Activated CD4-positive, alpha-beta memory T cell treated with anti-CD3 and anti-CD28 coated beads, Interleukin-2, amount 10 ng/mL, durations not matched to agents 7 days and 5 days (primary cell): ENCODE measurements around the gene JUND. TPM values are rescaled to one million over a fixed set of nuclear protein-coding genes. Genes with fewer than 3 reads are reported as not detected.
"Not testable (repeated sequence)": the region's sequence is repeated elsewhere in the genome, so short reads cannot be mapped to it uniquely, and the experiment has no call there.

Experiments
- CTCF ChIA-PET: fragments of 350-600 bp; sonication (Branson Sonifier 250); formaldehyde crosslinking; loops from one replicate; lab custom pipeline; 2021; ENCODE audit warnings: antibody characterized with exemption, inconsistent platforms; lab: Charles Lee
- POLR2A ChIA-PET: fragments of 350-600 bp; sonication (Branson Sonifier 250); formaldehyde crosslinking; loops from one replicate; lab custom pipeline; 2021; ENCODE audit warnings: antibody characterized with exemption; lab: Charles Lee
- DNase-seq: peaks from one replicate; pipeline ENCODE4 v3.0.0-alpha.2; 2020
- H3K27ac Mint-ChIP-seq: one replicate; pipeline ENCODE4 v1.8.0; 2021; ENCODE audit warnings: mild to moderate bottlenecking, mixed read lengths
- H3K27me3 Mint-ChIP-seq: one replicate; pipeline ENCODE4 v1.8.0; 2021; ENCODE audit warnings: mixed read lengths
- H3K36me3 Mint-ChIP-seq: one replicate; pipeline ENCODE4 v1.8.0; 2021; ENCODE audit warnings: low read depth, mixed read lengths
- H3K4me1 Mint-ChIP-seq: one replicate; pipeline ENCODE4 v1.8.0; 2021; ENCODE audit warnings: mixed read lengths
- H3K4me3 Mint-ChIP-seq: one replicate; pipeline ENCODE4 v1.8.0; 2021; ENCODE audit warnings: mild to moderate bottlenecking, mixed read lengths
- H3K9me3 Mint-ChIP-seq: one replicate; pipeline ENCODE4 v1.8.0; 2021; ENCODE audit warnings: mixed read lengths
- total RNA-seq, 2 experiments: library from RNA; stranded (reverse); gene quantifications; one replicate each; pipeline ENCODE4 v1.2.3, GENCODE V29; 2021

The JUND gene
- total RNA-seq, result 100 to 1,000 TPM; 390 to 402 TPM

DNA sequence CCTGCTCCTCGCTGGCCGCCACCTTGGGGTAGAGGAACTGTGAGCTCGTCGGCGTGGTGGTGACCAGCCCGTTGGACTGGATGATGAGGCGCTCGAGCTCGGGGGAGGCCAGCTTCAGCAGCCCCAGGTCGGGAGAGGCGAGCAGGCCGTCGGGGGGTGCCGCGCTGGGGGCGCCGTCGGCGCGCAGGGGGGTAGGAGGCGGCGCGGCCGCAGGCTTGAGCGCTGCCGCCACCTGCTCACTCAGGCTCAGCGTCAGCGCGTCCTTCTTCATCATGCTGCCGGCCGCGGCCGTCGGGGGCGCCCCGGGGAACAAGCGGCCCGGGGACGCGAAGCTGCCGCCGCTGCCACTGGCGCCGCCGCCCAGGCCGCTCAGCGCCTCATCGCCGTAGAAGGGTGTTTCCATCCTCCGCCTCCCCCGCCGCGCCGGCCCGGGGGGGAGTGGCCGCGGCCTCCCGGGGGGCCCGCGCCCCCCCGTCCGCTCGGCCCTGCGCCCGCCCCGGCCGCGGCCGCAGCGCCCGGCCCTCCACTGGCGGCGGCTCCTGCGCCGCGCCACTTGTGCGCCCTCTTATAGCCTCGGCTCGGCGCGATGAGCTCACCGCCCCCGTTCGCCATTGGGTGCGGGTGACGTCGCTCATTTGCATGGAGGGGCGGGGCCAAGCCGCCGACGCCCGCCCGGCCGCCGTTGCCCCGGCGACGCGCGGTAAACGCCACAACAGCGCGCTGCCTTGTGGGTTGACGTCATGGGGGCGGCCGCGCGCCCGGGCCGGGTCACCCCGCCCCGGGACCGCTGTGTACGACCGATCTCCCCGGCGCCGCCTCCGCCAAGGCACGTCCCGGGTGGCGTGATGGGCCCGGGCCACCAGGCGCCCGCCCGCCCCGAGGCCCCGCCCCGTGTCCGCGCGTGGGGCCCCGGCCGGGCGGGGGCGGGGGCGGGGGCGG, at the start of gene JUND:
JUND (minus strand) TSS at position 541 of the 939 bp plus-strand sequence; CDS start at position 403, 138 bp downstream.
- H3K36me3 Mint-ChIP-seq, result peaks cover 36% of the 10 kb centered on the region

DNA sequence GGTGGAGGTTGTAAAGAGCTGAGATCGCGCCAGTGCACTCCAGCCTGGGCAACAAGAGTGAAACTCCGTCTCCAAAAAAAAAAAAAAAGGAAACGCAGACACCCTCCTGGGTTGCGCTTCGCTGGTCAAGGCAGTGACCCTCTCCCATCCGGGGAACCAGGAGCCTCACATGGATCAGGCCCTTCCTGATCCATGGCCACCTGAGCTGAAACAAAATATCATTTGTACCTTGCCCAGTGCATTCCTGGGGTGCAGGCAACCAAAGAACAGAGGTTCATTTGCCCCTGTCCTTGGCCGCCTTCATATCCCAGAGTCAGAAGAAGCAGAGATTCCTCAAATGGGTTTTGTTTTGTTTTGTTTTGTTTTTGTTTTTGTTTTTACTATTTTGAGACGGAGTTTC, 49.4 kb upstream of the JUND start:
- Mint-ChIP-seq H3K4me3 (no peak overlapping the region), H3K27me3 (no peaks in the 10 kb centered on the region), H3K9me3 (no peaks in the 10 kb centered on the region), H3K27ac (no peak overlapping the region), H3K36me3 (no peaks in the 10 kb centered on the region), H3K4me1 (peaks cover 14% of the 10 kb centered on the region)
- DNase-seq, result no peak
- ChIA-PET CTCF (interaction anchor here (0.7 to 7.8 kb wide), 5 partner anchors 8 to 53 kb away, joined by 3 to 263 read pairs (median 9); partner anchors contain the start of genes JUND and LSM4), POLR2A (interaction anchor here (1.0 to 25.3 kb wide), 2 partner anchors 9 to 50 kb away, joined by 5 to 1184 read pairs; partner anchors contain the start of genes IQCN and JUND)

More for the DNA sequence above, at the start of gene JUND:
- ChIA-PET POLR2A (interaction anchor here (0.6 to 15.1 kb wide), 36 partner anchors 9 to 771 kb away, joined by 3 to 1184 read pairs (median 4); partner anchors contain the start of genes ELL, FCHO1, LSM4 and MPV17L2), CTCF (interaction anchor here (0.5 to 7.6 kb wide), 17 partner anchors 9 to 1319 kb away, joined by 3 to 393 read pairs (median 5); partner anchors contain the start of genes GDF15, HAUS8, LSM4 and MPV17L2)
- Mint-ChIP-seq H3K27me3 (no peaks in the 10 kb centered on the region), H3K4me3 (peak within 1 kb of the TSS; percentile 98), H3K27ac (peak within 1 kb of the TSS; percentile 95), H3K9me3 (peaks cover 2% of the 10 kb centered on the region), H3K4me1 (peaks cover 50% of the 10 kb centered on the region)
- DNase-seq, result peak; percentile 99

DNA sequence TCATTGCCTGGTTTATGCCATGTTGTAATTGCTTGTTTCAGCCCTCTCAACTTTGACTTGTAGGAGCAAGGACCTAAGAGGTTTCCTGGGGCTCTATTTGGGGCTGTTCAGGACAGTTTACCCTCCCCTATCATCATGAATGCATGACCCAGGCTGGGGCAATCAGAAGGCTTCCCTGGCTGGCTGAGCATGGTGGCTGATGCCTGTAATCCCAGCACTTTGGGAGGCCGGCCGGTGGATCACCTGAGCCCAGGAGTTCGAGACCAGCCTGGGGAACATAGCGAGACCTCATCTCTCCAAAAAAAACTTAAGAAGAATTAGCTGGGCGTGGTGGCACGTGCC, 47.6 kb upstream of the JUND start:
- H3K4me3 Mint-ChIP-seq, result no peak overlapping the region

DNA sequence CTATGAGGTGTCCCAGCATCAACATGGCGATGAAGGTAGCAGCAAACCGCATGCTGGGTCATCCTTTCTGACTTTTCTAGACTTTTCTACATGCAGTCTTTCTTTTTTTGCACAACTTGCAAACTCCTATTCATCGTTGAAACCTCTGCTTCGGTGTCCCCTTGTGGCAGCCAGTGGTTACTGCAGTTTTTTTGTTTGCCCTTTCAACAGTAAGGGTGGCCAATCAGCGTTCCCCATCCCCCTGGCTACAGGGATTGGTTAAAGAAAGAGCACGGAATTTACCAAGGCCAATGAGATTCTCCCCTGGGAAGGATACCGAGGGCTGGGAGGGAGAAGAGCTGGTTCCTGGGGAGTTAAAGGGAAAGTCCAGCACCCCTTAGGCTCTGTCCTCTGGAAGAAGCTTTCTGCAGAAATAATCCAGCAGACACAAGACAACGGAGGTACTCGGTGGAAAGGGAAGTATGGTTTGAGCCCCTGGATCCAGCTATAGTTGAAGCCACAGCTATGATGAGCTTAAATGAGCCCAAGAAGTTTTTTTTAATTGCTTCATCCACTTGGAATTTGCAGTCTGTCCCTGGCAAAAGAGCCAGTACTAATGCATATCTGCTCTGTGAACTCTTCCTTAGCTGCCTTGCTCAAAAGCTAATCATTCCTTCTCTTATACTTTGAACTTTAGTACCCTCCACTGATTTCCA, 47.1 kb upstream of the JUND start:
- peak overlapping the region; percentile 47 for H3K4me3 Mint-ChIP-seq
- peaks cover 22% of the 10 kb centered on the region for H3K4me1 Mint-ChIP-seq
- H3K36me3 Mint-ChIP-seq, result no peaks in the 10 kb centered on the region
- H3K27me3 Mint-ChIP-seq, result no peaks in the 10 kb centered on the region
- H3K27ac Mint-ChIP-seq, result peak overlapping the region; percentile 48
- no peaks in the 10 kb centered on the region for H3K9me3 Mint-ChIP-seq
- POLR2A ChIA-PET, result interaction anchor here (0.7 to 25.3 kb wide), 10 partner anchors 9 to 93 kb away, joined by 3 to 1184 read pairs (median 4); partner anchors contain the start of genes IQCN and JUND
- peak; percentile 92 for DNase-seq
- CTCF ChIA-PET, result interaction anchor here (0.6 to 7.8 kb wide), 44 partner anchors 8 to 1532 kb away, joined by 3 to 263 read pairs (median 4); partner anchors contain the start of genes GDF15, IQCN, JUND and RAB3A

More for the DNA sequence above, 47.6 kb upstream of the JUND start:
- CTCF ChIA-PET, result interaction anchor here (0.6 to 7.8 kb wide), 42 partner anchors 9 to 449 kb away, joined by 3 to 263 read pairs (median 4); partner anchors contain the start of genes GDF15, IQCN, JUND and RAB3A
- no peak for DNase-seq
- no peaks in the 10 kb centered on the region for H3K9me3 Mint-ChIP-seq
- no peaks in the 10 kb centered on the region for H3K27me3 Mint-ChIP-seq
- POLR2A ChIA-PET, result interaction anchor here (0.8 to 25.3 kb wide), 8 partner anchors 11 to 94 kb away, joined by 3 to 1184 read pairs (median 6); partner anchors contain the start of genes IQCN and JUND
- peaks cover 17% of the 10 kb centered on the region for H3K4me1 Mint-ChIP-seq
- H3K36me3 Mint-ChIP-seq, result no peaks in the 10 kb centered on the region
- no peak overlapping the region for H3K27ac Mint-ChIP-seq

DNA sequence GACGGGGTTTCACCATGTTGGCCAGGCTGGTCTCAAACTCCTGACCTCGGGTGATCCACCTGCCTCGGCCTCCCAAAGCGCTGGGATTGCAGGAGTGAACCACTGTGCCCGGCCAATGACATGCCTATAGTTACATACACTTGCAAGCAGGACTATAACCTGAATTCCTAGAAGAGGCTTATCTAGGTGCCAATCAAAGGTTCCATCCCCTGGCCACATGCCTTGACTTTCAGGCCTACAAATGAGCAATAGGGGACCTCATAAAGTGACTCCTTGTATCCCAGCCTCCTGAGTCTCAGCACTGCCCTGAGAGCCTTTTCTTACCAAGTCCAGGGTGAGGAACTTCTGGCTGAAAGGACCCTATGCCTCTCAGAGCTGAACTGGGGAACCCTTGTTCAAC, 45.4 kb upstream of the JUND start:
- Mint-ChIP-seq H3K36me3 (peaks cover 9% of the 10 kb centered on the region), H3K4me1 (peaks cover 32% of the 10 kb centered on the region), H3K4me3 (no peak overlapping the region), H3K9me3 (no peaks in the 10 kb centered on the region), H3K27ac (no peak overlapping the region), H3K27me3 (no peaks in the 10 kb centered on the region)
- CTCF ChIA-PET, result interaction anchor here (0.7 to 7.8 kb wide), 8 partner anchors 11 to 198 kb away, joined by 3 to 263 read pairs (median 17); partner anchors contain the start of genes IQCN and JUND
- POLR2A ChIA-PET, result interaction anchor here (2.4 to 25.3 kb wide), 3 partner anchors 9 to 46 kb away, joined by 10 to 1184 read pairs (median 10); partner anchors contain the start of genes IQCN and JUND
- DNase-seq, result no peak

DNA sequence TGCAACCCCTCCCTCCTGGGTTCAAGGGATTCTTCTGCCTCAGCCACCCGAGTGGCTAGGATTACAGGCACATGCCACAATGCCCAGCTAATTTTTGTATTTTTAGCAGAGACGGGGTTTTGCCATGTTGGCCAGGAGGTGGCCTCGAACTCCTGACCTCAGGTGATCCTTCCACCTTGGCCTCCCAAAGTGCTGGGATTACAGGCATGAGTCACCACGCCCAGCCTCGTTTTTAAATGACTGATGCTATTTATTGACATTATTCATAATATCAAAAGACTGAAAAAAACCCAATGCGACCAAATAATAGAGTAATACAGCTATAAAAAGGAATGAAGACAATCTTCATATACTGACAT, 42.9 kb upstream of the JUND start:
- H3K4me3 Mint-ChIP-seq, H3K27me3 Mint-ChIP-seq, H3K9me3 Mint-ChIP-seq, DNase-seq: not testable (repeated sequence)
- H3K36me3 Mint-ChIP-seq, result peaks cover 31% of the 10 kb centered on the region
- ChIA-PET POLR2A (interaction anchor here (25.3 kb wide), 1 partner anchor 44 kb away, joined by 1184 read pairs; the partner anchor contains the start of genes IQCN and JUND), CTCF (interaction anchor here (0.6 to 7.8 kb wide), 3 partner anchors 19 to 53 kb away, joined by 3 to 263 read pairs (median 4); partner anchors contain the start of gene JUND)
- peak overlapping the region; percentile 96 for H3K27ac Mint-ChIP-seq
- peaks cover 53% of the 10 kb centered on the region for H3K4me1 Mint-ChIP-seq

DNA sequence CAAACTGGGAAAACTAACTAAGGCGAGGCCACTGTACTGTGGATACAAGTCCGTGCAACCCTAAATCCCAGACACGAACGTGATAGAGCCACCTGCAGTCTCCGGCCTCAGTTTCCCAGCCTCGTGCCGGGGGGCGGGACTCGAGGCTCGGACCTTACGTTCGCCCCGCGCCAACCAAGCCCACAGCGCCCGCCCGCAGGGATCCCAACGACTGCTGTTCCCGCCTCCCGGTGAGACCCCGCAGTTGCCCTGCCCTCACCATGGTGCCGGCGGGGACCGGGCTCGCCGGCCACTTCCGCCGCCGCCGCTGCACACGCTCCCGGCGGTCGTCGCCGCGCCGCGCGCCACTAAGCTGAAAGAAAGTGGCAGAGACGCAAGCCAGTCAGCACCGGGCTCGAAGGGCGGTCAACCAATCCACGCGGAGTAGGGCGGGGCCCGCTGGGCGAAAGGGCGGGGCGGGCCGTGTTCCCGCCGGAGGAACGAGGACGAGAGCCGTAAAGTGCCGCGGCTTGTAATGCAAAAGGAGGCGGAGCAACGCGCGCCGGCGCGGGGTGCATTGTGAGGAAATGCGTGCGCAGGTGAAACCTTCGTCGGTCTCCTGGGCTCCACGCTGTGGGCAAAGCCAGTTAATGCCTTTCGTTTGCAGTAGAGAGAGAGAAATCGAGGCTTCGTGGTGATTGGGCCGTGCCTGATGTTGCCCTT, 41.5 kb upstream of the JUND start, which contains the start of gene LSM4:
LSM4 (minus strand) TSS at position 318 of the 702 bp plus-strand sequence; CDS start at position 262, 56 bp downstream.
- no peaks in the 10 kb centered on the region for H3K9me3 Mint-ChIP-seq
- CTCF ChIA-PET, result interaction anchor here (0.6 to 13.8 kb wide), 17 partner anchors 9 to 171 kb away, joined by 3 to 393 read pairs (median 5); partner anchors contain the start of genes JUND, MPV17L2, RAB3A and SSBP4
- H3K4me3 Mint-ChIP-seq, result peak within 1 kb of the TSS; percentile 91
- DNase-seq, result peak; percentile 100
- H3K36me3 Mint-ChIP-seq, result peaks cover 38% of the 10 kb centered on the region
- peaks cover 54% of the 10 kb centered on the region for H3K4me1 Mint-ChIP-seq
- peak within 1 kb of the TSS; percentile 96 for H3K27ac Mint-ChIP-seq
- POLR2A ChIA-PET, result interaction anchor here (0.8 to 25.3 kb wide), 15 partner anchors 16 to 249 kb away, joined by 3 to 1184 read pairs (median 7); partner anchors contain the start of genes IQCN, JUND, MPV17L2 and RAB3A
- H3K27me3 Mint-ChIP-seq, result no peaks in the 10 kb centered on the region

DNA sequence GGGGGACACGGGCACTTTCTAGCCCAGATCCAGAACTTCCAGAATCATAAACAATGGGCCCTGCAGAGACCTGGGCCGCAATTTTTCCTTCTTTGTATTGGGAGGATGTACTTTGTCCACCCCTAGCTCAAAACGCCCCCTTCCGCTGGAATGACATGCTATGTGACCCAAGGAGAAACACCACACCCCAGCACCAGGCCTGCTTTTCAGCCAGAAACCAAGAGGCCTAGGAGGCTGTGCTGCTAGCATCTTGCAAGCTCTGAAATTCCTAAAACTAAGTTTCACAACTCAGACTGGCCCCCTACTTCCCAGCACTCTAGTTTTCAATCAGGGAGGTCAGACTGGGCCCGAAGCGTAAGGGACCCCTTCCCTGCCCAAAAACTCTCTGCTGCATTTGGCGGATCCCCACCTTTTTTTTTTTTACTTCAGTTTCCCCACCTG, 40.9 kb upstream of the JUND start:
- peak; percentile 65 for DNase-seq
- CTCF ChIA-PET, result interaction anchor here (0.6 to 13.8 kb wide), 20 partner anchors 10 to 170 kb away, joined by 3 to 393 read pairs (median 5); partner anchors contain the start of genes IQCN, JUND, MPV17L2 and RAB3A
- no peaks in the 10 kb centered on the region for H3K9me3 Mint-ChIP-seq
- peaks cover 42% of the 10 kb centered on the region for H3K36me3 Mint-ChIP-seq
- H3K27me3 Mint-ChIP-seq, result no peaks in the 10 kb centered on the region
- H3K4me1 Mint-ChIP-seq, result peaks cover 60% of the 10 kb centered on the region
- POLR2A ChIA-PET, result interaction anchor here (0.9 to 25.3 kb wide), 16 partner anchors 9 to 1013 kb away, joined by 3 to 1184 read pairs (median 6); partner anchors contain the start of genes DDA1, IQCN, JUND and MPV17L2
- H3K27ac Mint-ChIP-seq, result peak overlapping the region; percentile 96
- H3K4me3 Mint-ChIP-seq, result peak overlapping the region; percentile 91

DNA sequence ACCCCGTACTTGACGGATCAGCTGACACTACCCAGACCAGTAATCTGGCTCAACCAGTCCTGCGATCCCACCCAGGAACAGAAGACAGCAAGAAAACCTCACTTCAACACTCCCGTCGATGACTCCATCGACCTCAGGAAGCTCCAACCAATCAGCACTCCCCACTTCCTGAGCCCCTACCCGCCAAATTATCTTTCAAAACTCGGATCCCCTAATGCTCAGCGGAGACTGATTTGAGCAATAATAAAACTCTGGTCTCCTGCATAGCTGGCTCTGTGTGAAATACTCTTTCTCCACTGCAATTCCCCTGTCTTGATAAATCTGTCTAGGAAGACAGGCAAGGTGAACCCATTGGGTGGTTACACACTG, 40.3 kb upstream of the JUND start:
- Mint-ChIP-seq H3K27me3 (no peaks in the 10 kb centered on the region), H3K36me3 (peaks cover 42% of the 10 kb centered on the region), H3K4me3 (peak overlapping the region; percentile 91), H3K4me1 (peaks cover 61% of the 10 kb centered on the region), H3K9me3 (no peaks in the 10 kb centered on the region), H3K27ac (peak overlapping the region; percentile 96)
- ChIA-PET CTCF (interaction anchor here (0.7 to 13.8 kb wide), 15 partner anchors 10 to 170 kb away, joined by 3 to 393 read pairs (median 5); partner anchors contain the start of genes IQCN, JUND and RAB3A), POLR2A (interaction anchor here (0.9 to 25.3 kb wide), 16 partner anchors 9 to 1012 kb away, joined by 3 to 1184 read pairs (median 6); partner anchors contain the start of genes DDA1, IQCN, JUND and MPV17L2)
- DNase-seq, result peak; percentile 61

DNA sequence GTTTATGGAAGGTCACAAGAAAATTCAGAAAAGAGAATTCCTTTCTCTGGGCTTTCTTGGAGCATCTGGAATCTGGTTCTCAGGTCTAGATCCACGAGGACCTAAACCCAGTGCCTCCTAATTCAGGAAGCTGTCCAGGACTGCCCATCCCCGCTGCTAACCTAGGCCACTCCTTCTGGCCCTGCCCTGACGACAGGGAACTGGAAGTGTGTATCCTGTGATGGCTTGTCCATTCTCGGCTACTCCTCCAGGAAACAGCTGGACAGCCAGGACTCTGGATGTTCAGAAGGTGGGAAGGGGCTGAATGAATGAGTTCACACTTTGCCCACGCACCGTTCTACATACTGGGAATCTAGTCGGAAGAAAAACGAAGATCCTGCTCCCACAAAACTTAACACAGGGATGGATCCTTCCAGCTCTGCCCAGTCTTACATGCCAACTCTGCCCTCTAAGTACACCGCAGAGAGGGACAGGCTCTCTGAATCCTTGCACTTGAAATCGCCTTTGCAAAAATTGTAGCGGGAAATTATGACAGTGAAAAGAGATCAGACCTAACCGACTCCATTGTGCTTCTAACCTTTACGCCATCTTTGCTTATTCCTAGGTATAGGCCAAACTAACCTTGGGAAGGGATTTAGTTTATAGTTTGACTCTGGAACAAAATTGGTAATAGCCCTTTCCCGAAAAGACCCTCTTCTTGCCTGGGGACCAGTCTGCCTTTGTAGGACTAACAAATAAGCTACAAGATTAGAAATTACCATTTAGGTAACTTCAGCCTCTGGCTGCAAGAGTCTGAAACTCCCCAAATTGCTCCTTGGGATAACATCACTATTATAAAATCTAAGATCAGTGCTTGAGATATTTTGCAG, 39.7 kb upstream of the JUND start:
- no peak for DNase-seq
- no peaks in the 10 kb centered on the region for H3K9me3 Mint-ChIP-seq
- ChIA-PET POLR2A (interaction anchor here (1.2 to 25.3 kb wide), 10 partner anchors 10 to 1012 kb away, joined by 3 to 1184 read pairs (median 7); partner anchors contain the start of genes DDA1, IQCN, JUND and MPV17L2), CTCF (interaction anchor here (0.9 to 13.8 kb wide), 10 partner anchors 7 to 160 kb away, joined by 3 to 393 read pairs (median 6); partner anchors contain the start of gene JUND)
- H3K27ac Mint-ChIP-seq, result peak overlapping the region; percentile 96
- peaks cover 66% of the 10 kb centered on the region for H3K4me1 Mint-ChIP-seq
- H3K4me3 Mint-ChIP-seq, result peak overlapping the region; percentile 91
- H3K27me3 Mint-ChIP-seq, result no peaks in the 10 kb centered on the region
- peaks cover 42% of the 10 kb centered on the region for H3K36me3 Mint-ChIP-seq
